Pancreas (tissue), 10 donors: ENCODE data around the gene EPN2. TPM values are rescaled to one million over a fixed set of nuclear protein-coding genes. Genes with fewer than 3 reads are reported as not detected.
A peak's percentile ranks its signal among the peaks of the same experiment; 100 is the strongest.

Experiments used
- ATAC-seq, 4 donors: fragments of 200-7000 bp; cut with Tn5 transposase; one replicate each; pipeline versions ENCODE4 v1.8.0 to v1.9.1; 2020; ENCODE audit warnings: mild to moderate bottlenecking in 4 of 4, moderate library complexity in 4 of 4
- DNase-seq, 6 donors: peaks; one replicate each; pipeline ENCODE4 v3.0.0-alpha.2; 2020
- FAIRE-seq: peaks from 2 replicates; lab custom pipeline; 2012; peaks lifted over from hg19 to GRCh38; lab: Jason Lieb, UNC
- H3K27ac ChIP-seq, 4 donors: fragments of 200-600 bp; sonication (generic); 1 replicate in 3 of 4; 2 replicates in 1 of 4; pipeline versions ENCODE4 v1.5.0 to v1.8.0; 2020
- H3K27me3 ChIP-seq, 4 donors: fragments of 200-600 bp; one replicate each; pipeline ENCODE4 v1.8.0; 2021
- H3K36me3 ChIP-seq, 3 donors: fragments of 200-600 bp; sonication (generic) in 1 of 3; one replicate each; pipeline versions ENCODE4 v1.5.0 to v1.8.0; 2020 to 2021
- H3K4me1 ChIP-seq, 3 donors: fragments of 200-600 bp; one replicate each; pipeline ENCODE4 v1.8.0; 2021
- H3K4me3 ChIP-seq, 4 donors: fragments of 200-600 bp; sonication (generic) in 2 of 4; one replicate each; pipeline versions ENCODE4 v1.5.0 to v1.8.0; 2020 to 2021
- H3K9me3 ChIP-seq, 4 donors: fragments of 200-600 bp; one replicate each; pipeline ENCODE4 v1.8.0; 2021
- CTCF ChIP-seq, 4 donors: fragments of 200-600 bp; sonication (generic) in 3 of 4; IDR thresholded peaks; one replicate each; pipeline versions ENCODE4 v1.5.0 to v1.8.0; 2021; ENCODE audit warnings: antibody characterized with exemption in 4 of 4
- WGBS, 2 donors: extraction: QIAGEN DNeasy Blood & Tissue Kit; methylation state at CpG; one replicate each; pipeline ENCODE4 v1.1.7; 2013; 5-methylcytosine and 5-hydroxymethylcytosine counted together
- intact Hi-C, 3 donors: fragments of 100-400 bp; cut with DNase I; formaldehyde crosslinking; loops; one replicate each; pipeline versions ENCODE4 v1.11.1 to v1.14.2; 2022
- polyA plus RNA-seq, 2 donors: library from polyadenylated mRNA; stranded (reverse); fragments of 200-250 nt; gene quantifications; one replicate each; pipeline ENCODE4 v1.2.3, GENCODE V29; 2013
- total RNA-seq, 6 donors: library from RNA; stranded (reverse); fragmentation: NEBNext Ultra II Directional in 4 of 6; extraction: Animal tissue kit (Norgen Biotek cat#: 25700) in 4 of 6; gene quantifications; one replicate each; pipeline versions ENCODE4 v1.2.1 to v1.2.4, GENCODE V29; 2021 to 2023
- donor health status: healthy with polysubstance abuse.
- donor health status: DM: no; HTN: no; CAD: no; lungs with moderate emphysema.
- donor health status: DM: no; HTN: no; CAD: no.
- donor health status: control.
- donor health status: control.
- donor health status: Bipolar disorder and iron deficiency.
- donor health status: DM: yes; HTN: yes; CAD: no.
- donor health status: DM: no; HTN: no; CAD: no.
- donor health status: DM: no; HTN: no; CAD: no.
- donor health status: DM: yes; HTN: yes; CAD: no.

Gene EPN2
- total and polyA plus RNA-seq, 8 donors: 13.4 to 29.4 (median 15.7) TPM

GRCh38 chr17:19318611-19319010, 81.4 kb downstream of the EPN2 start:
- ATAC-seq (no peak), DNase-seq (no peak), FAIRE-seq (no peak)
- H3K9me3 ChIP-seq: no peaks in the 10 kb centered on the region
- peaks cover 0 to 5% (median 0%) of the 10 kb centered on the region in 3 donors for H3K36me3 ChIP-seq
- no peaks in the 10 kb centered on the region for H3K4me1 ChIP-seq
- H3K27ac ChIP-seq: no peak overlapping the region
- H3K4me3 ChIP-seq: no peak overlapping the region
- 86 to 87% methylated on average over 6 of the region's 6 CpGs for WGBS, 2 donors
- intact Hi-C loops: no loop called here
- TF ChIP-seq CTCF (IDR thresholded peaks at IDR 0.05): no peak
- H3K27me3 ChIP-seq: no peaks in the 10 kb centered on the region

GRCh38 chr17:19319771-19320505, 82.8 kb downstream of the EPN2 start:
- FAIRE-seq: no peak

GRCh38 chr17:19320876-19321275, 83.7 kb downstream of the EPN2 start:
- no peaks in the 10 kb centered on the region for H3K9me3 ChIP-seq
- peaks cover 0 to 4% (median 0%) of the 10 kb centered on the region in 3 donors for H3K36me3 ChIP-seq
- 92 to 97% methylated on average over 5 of the region's 5 CpGs for WGBS, 2 donors
- ATAC-seq (no peak), FAIRE-seq (no peak), DNase-seq (peak in 1 of 6 donors; percentile 13)
- intact Hi-C loops: no loop called here
- no peak overlapping the region for H3K27ac ChIP-seq
- TF ChIP-seq CTCF (IDR thresholded peaks at IDR 0.05): no peak
- no peak overlapping the region for H3K4me3 ChIP-seq
- H3K27me3 ChIP-seq: no peaks in the 10 kb centered on the region
- no peaks in the 10 kb centered on the region for H3K4me1 ChIP-seq

More at GRCh38 chr17:19319771-19320505, 82.8 kb downstream of the EPN2 start:
- no peaks in the 10 kb centered on the region for H3K4me1 ChIP-seq
- no peaks in the 10 kb centered on the region for H3K9me3 ChIP-seq
- intact Hi-C loops: no loop called here
- peak in 1 of 6 donors; percentile 45 for DNase-seq
- 91 to 92% methylated on average over 12 of the region's 12 CpGs for WGBS, 2 donors
- no peaks in the 10 kb centered on the region for H3K27me3 ChIP-seq
- peaks cover 0 to 4% (median 0%) of the 10 kb centered on the region in 3 donors for H3K36me3 ChIP-seq
- no peak for ATAC-seq
- H3K4me3 ChIP-seq: no peak overlapping the region
- no peak overlapping the region for H3K27ac ChIP-seq
- TF ChIP-seq CTCF (IDR thresholded peaks at IDR 0.05): no peak

- 87 to 89% methylated on average over 9 of the region's 9 CpGs for WGBS, 2 donors
- Histone ChIP-seq H3K9me3 (no peaks in the 10 kb centered on the region), H3K36me3 (peaks cover 0 to 4% (median 0%) of the 10 kb centered on the region in 3 donors), H3K4me1 (no peaks in the 10 kb centered on the region), H3K27ac (no peak overlapping the region), H3K4me3 (no peak overlapping the region), H3K27me3 (no peaks in the 10 kb centered on the region)
- ATAC-seq (no peak), FAIRE-seq (no peak), DNase-seq (peak in 1 of 6 donors; percentile 16)
- intact Hi-C loops: no loop called here
- no peak for TF ChIP-seq CTCF (IDR thresholded peaks at IDR 0.05)
Measured at GRCh38 chr17:19321481-19322128, 84.4 kb downstream of the EPN2 start.

GRCh38 chr17:19322129-19322505, 85.0 kb downstream of the EPN2 start:
- H3K27me3 ChIP-seq: no peaks in the 10 kb centered on the region
- DNase-seq (peak in 1 of 6 donors; percentile 51), ATAC-seq (no peak), FAIRE-seq (no peak)
- H3K27ac ChIP-seq: no peak overlapping the region
- H3K4me1 ChIP-seq: no peaks in the 10 kb centered on the region
- intact Hi-C loops: no loop called here
- H3K4me3 ChIP-seq: no peak overlapping the region
- WGBS, 2 donors: 93 to 95% methylated on average over 5 of the region's 5 CpGs
- TF ChIP-seq CTCF (IDR thresholded peaks at IDR 0.05): no peak
- no peaks in the 10 kb centered on the region for H3K9me3 ChIP-seq
- peaks cover 0 to 4% (median 0%) of the 10 kb centered on the region in 3 donors for H3K36me3 ChIP-seq
